ENCODE measurements around the gene KDM2B. TPM values are rescaled to one million over a fixed set of nuclear protein-coding genes. Genes with fewer than 3 reads are reported as not detected.

Gene KDM2B
- total and polyA plus RNA-seq, 2 donors (not counting 3 experiments of a cell fraction or from before 2014, with no cell fraction given): 26.8 to 37.3 TPM

- Histone ChIP-seq H3K4me2 (ENCODE audit: insufficient read depth, low read length) (no peak overlapping the region), H3K4me3 (replicated peaks in 1 of 3; ENCODE audit: insufficient read depth in 1 of 3, low read depth in 1 of 3, low read length in 3 of 3) (no peak overlapping the region), H3K9me3 (replicated peaks; ENCODE audit: control insufficient read depth, insufficient read depth, low read length) (no peaks in the 10 kb centered on the region), H3K79me2 (ENCODE audit: control insufficient read depth, insufficient read depth, low read length) (no peaks in the 10 kb centered on the region), H3K36me3 (ENCODE audit: control insufficient read depth in 2 of 2, extremely low read depth in 1 of 2, insufficient read depth in 2 of 2, low read length in 2 of 2) (peaks cover 0 to 3% of the 10 kb centered on the region in 2 experiments), H2AFZ (ENCODE audit: low read depth, low read length) (no peak overlapping the region), H4K20me1 (replicated peaks; ENCODE audit: control insufficient read depth, extremely low read depth, insufficient read depth, low read length) (no peaks in the 10 kb centered on the region), H3K9me1 (replicated peaks; ENCODE audit: control insufficient read depth, extremely low read depth, insufficient read depth, low read length) (no peaks in the 10 kb centered on the region), H3K27ac (ENCODE audit: insufficient read depth, low read depth, low read length) (no peak overlapping the region), H3K27me3 (ENCODE audit: control insufficient read depth in 2 of 2, insufficient read depth in 2 of 2, low read length in 2 of 2) (no peaks in the 10 kb centered on the region), H3K4me1 (ENCODE audit: control insufficient read depth, extremely low read depth, insufficient read depth, low read length) (no peaks in the 10 kb centered on the region), H3K9ac (replicated peaks; ENCODE audit: extremely low read depth, insufficient read depth, low read length) (no peak overlapping the region)
- POLR2A ChIA-PET: no interaction called here
- DNase-seq (ENCODE audit: low read depth, low spot score) (no peak), FAIRE-seq (no peak)
- BruUV-seq (replicated peaks): no TSS peak
- intact Hi-C loops (cut with micrococcal nuclease) (no loop called here), dilution Hi-C loops (cut with MboI; ENCODE audit: extremely low pct_ligation_motif_present, low sequenced_read_pairs) (no loop called here)
- no peak for TF ChIP-seq MAX (IDR thresholded peaks at IDR 0.05; ENCODE audit: insufficient read depth, insufficient read length)
- no peak for TF ChIP-seq FOS (IDR thresholded peaks at IDR 0.05; ENCODE audit: borderline replicate concordance, insufficient read depth, low read length)
- TF ChIP-seq JUN (IDR thresholded peaks at IDR 0.05; ENCODE audit: borderline replicate concordance, insufficient read depth, insufficient read length, low read depth): no peak
- no peak for TF ChIP-seq GATA2 (IDR thresholded peaks at IDR 0.05; ENCODE audit: insufficient read depth, insufficient read length, low read depth, low read length)
- TF ChIP-seq POLR2AphosphoS5 (IDR thresholded peaks at IDR 0.05; ENCODE audit: insufficient read depth, low read depth, low read length): no peak
- no peak for TF ChIP-seq EZH2 (IDR thresholded peaks at IDR 0.05; ENCODE audit: borderline replicate concordance, low read depth, low read length, severe bottlenecking)
- TF ChIP-seq CTCF (IDR thresholded peaks at IDR 0.05; ENCODE audit: extremely low read depth in 1 of 2, insufficient read depth in 1 of 2, low read depth in 1 of 2, low read length in 2 of 2): no peak
- TF ChIP-seq POLR2A (IDR thresholded peaks at IDR 0.05; ENCODE audit: low read depth, low read length): no peak
- TF ChIP-seq MYC (IDR thresholded peaks at IDR 0.05; ENCODE audit: low read depth, low read length): no peak
- CTCF ChIA-PET: interaction anchor here (1.3 to 2.1 kb wide), 2 partner anchors 14 to 44 kb away, joined by 5 read pairs; no protein-coding TSS in a partner anchor
Measured at GRCh38 chr12:121508533-121508932, 72.3 kb downstream of the KDM2B start.
